Dedifferentiated amniotic fluid mesenchymal stem cell (primary cell): ENCODE results near the gene CACNG3.
"Not testable (repeated sequence)": the region's sequence is repeated elsewhere in the genome, so short reads cannot be mapped to it uniquely, and the experiment has no call there.

Source experiments
- DNase-seq: peaks from one replicate; pipeline ENCODE4 v3.0.0-alpha.2; 2016; ENCODE audit errors: extremely low spot score

CACNG3 gene

GRCh38 chr16:24279982-24280515 lies 23.9 kb downstream of the CACNG3 start:
- no peak for DNase-seq

- DNase-seq: no peak
Measured at GRCh38 chr16:24281466-24281865, 25.3 kb downstream of the CACNG3 start.

GRCh38 chr16:24282141-24282540 lies 26.0 kb downstream of the CACNG3 start:
- DNase-seq: no peak

GRCh38 chr16:24286741-24287405 lies 30.7 kb downstream of the CACNG3 start:
- no peak for DNase-seq

GRCh38 chr16:24288516-24288915 lies 32.4 kb downstream of the CACNG3 start:
- DNase-seq: no peak

GRCh38 chr16:24289166-24289700 lies 33.1 kb downstream of the CACNG3 start:
- DNase-seq: no peak

- no peak for DNase-seq
Measured at GRCh38 chr16:24291932-24292331, 35.8 kb downstream of the CACNG3 start.

- DNase-seq: no peak
Measured at GRCh38 chr16:24294131-24294530, 38.0 kb downstream of the CACNG3 start.

GRCh38 chr16:24297375-24297774 lies 41.2 kb downstream of the CACNG3 start:
- no peak for DNase-seq

- DNase-seq: no peak
Measured at GRCh38 chr16:24298548-24299167, 42.5 kb downstream of the CACNG3 start.

- DNase-seq: not testable (repeated sequence)
Measured at GRCh38 chr16:24300750-24301149, 44.6 kb downstream of the CACNG3 start.

- no peak for DNase-seq
Measured at GRCh38 chr16:24302636-24303035, 46.5 kb downstream of the CACNG3 start.

- DNase-seq: no peak
Measured at GRCh38 chr16:24308200-24308599, 52.1 kb downstream of the CACNG3 start.

GRCh38 chr16:24309258-24310142 lies 53.4 kb downstream of the CACNG3 start:
- no peak for DNase-seq

GRCh38 chr16:24315343-24315742 lies 59.2 kb downstream of the CACNG3 start:
- DNase-seq: no peak

GRCh38 chr16:24318680-24319079 lies 62.5 kb downstream of the CACNG3 start:
- no peak for DNase-seq

- DNase-seq: no peak
Measured at GRCh38 chr16:24319126-24319814, 63.1 kb downstream of the CACNG3 start.

GRCh38 chr16:24322106-24322505 lies 66.0 kb downstream of the CACNG3 start:
- no peak for DNase-seq

- no peak for DNase-seq
Measured at GRCh38 chr16:24324421-24324820, 68.3 kb downstream of the CACNG3 start.

GRCh38 chr16:24328835-24329452 lies 72.8 kb downstream of the CACNG3 start:
- no peak for DNase-seq

- DNase-seq: no peak
Measured at GRCh38 chr16:24332178-24332577, 76.0 kb downstream of the CACNG3 start.
